ENCODE measurements around the gene LIMA1. TPM values are rescaled to one million over a fixed set of nuclear protein-coding genes. Genes with fewer than 3 reads are reported as not detected.
A peak's percentile ranks its signal among the peaks of the same experiment; 100 is the strongest.
"Not testable (repeated sequence)": the region's sequence is repeated elsewhere in the genome, so short reads cannot be mapped to it uniquely, and the experiment has no call there.

Gene LIMA1
- 10 to 100 TPM in 4 of 5 donors, 1 to 10 TPM in 1; 8.6 to 14.9 (median 11.1) TPM for total RNA-seq
- 24.4 TPM for total RNA-seq (2013)
- 11.0 to 93.8 (median 26.0) reads per million in 29 experiments for total RNA-seq

DNA sequence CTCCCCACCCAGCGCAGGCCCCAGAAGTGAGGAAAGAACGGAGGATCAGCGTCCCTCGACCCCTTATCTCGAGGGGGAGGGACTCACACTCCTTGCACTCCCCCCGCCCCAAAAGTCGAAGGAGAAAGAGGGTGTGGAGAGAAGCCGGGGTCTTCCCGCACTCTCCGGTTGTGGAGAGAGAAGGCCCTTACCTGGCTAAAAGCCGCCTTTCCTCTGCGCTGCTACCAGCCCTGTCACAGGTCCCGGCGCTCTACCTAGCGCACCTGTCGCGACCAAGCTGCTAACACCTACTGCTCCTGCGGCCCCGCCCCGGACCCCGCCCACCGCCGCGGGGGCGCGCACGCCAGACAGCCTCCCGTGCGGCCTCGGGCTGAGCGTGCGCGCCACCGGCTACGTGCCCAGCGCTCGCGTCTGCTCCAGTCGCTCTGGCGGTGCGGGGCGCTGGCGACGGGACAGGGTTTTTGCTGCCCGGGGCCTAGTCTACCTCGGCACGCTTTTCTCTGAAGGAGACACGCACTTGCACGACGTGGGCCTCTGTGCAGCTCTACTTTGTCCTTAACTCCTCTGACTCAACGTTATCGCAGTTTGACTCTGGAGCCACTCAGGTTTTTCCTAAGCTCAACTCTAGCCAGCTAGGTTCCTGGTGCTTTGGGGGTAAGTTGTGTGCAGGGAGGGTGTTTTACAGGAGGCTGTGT, at the start of gene LIMA1:
LIMA1 (minus strand) TSS at position 292 of the 695 bp plus-strand sequence. CDS start 34,769 bp downstream, outside the sequence.
- Histone ChIP-seq H3K36me3 (ENCODE audit: control insufficient read depth in 2 of 2, extremely low read depth in 1 of 2, insufficient read depth in 1 of 2, low read length in 1 of 2) (no peaks in the 10 kb centered on the region), H3K27ac (ENCODE audit: low read length) (peak within 1 kb of the TSS; percentile 48), H3K4me1 (ENCODE audit: control insufficient read depth in 1 of 2, extremely low read depth in 1 of 2, insufficient read depth in 2 of 2, low read length in 2 of 2) (peaks cover 0 to 20% of the 10 kb centered on the region in 2 experiments), H3K27me3 (replicated peaks in 1 of 2; ENCODE audit: control insufficient read depth in 2 of 2, extremely low read depth in 1 of 2, insufficient read depth in 2 of 2, low read length in 1 of 2) (no peaks in the 10 kb centered on the region), H3K4me3 (ENCODE audit: control insufficient read depth in 1 of 2, extremely low read depth in 1 of 2, low read length in 1 of 2) (peak within 1 kb of the TSS; percentile 65 to 72), H3K9me3 (no peaks in the 10 kb centered on the region)
- Mint-ChIP-seq H3K27me3 (no peaks in the 10 kb centered on the region), H3K36me3 (no peaks in the 10 kb centered on the region), H3K9me3 (no peaks in the 10 kb centered on the region), H3K4me3 (peak within 1 kb of the TSS; percentile 91 to 95 (median 93)), H3K4me1 (peaks cover 15 to 28% (median 25%) of the 10 kb centered on the region in 3 donors), H3K27ac (peak within 1 kb of the TSS; percentile 86 to 93)
- ChIA-PET POLR2A (interaction anchor here in 1 of 2 donors (1.2 to 1.4 kb wide), 2 partner anchors 61 to 62 kb away, joined by 3 read pairs; no protein-coding TSS in a partner anchor), CTCF (interaction anchor here (0.5 to 1.3 kb wide), 8 partner anchors 31 to 247 kb away, joined by 3 to 5 read pairs (median 3); no protein-coding TSS in a partner anchor)
- peak; percentile 85 to 97 (median 92) for DNase-seq
- 0% methylated on average over 43 of the region's 52 CpGs for WGBS (ENCODE audit: insufficient coverage)
- peak; percentile 97 to 99 (median 97) for ATAC-seq (replicated peaks in 1 of 4)

DNA sequence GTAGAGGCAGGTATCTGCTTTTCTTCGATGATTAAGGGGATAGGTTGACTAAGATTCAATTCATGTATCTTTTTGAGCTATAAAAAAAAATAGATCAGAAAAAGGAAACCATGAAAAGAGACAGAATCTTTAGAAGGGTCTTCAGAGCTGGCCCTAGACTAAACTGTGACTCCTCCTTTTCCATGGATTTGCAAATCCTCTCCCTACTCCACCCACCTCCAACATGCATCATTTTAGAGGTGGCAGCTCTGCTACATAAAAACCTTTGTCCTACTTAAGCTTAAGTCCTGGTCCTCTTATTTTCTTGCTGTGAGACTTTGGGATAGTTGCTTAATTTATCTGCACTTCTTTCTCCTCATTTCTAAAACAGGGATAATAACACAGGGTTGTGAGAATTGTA, 48.4 kb upstream of the LIMA1 start:
- CTCF ChIA-PET: no interaction called here
- POLR2A ChIA-PET: interaction anchor here in 1 of 2 donors (0.6 kb wide), 1 partner anchor 241 kb away, joined by 3 read pairs; no protein-coding TSS in a partner anchor
- no peak for DNase-seq
- no peak overlapping the region for H3K27ac Mint-ChIP-seq
- no peaks in the 10 kb centered on the region for H3K27me3 Mint-ChIP-seq
- no CpG with 5 or more reads among the region's 1 CpG for WGBS (ENCODE audit: insufficient coverage)
- no peaks in the 10 kb centered on the region for H3K4me1 ChIP-seq (ENCODE audit: control insufficient read depth in 1 of 2, extremely low read depth in 1 of 2, insufficient read depth in 2 of 2, low read length in 2 of 2)
- no peaks in the 10 kb centered on the region for H3K4me1 Mint-ChIP-seq
- H3K27me3 ChIP-seq (replicated peaks in 1 of 2; ENCODE audit: control insufficient read depth in 2 of 2, extremely low read depth in 1 of 2, insufficient read depth in 2 of 2, low read length in 1 of 2): no peaks in the 10 kb centered on the region
- H3K9me3 ChIP-seq: no peaks in the 10 kb centered on the region
- no peak overlapping the region for H3K27ac ChIP-seq (ENCODE audit: low read length)
- no peaks in the 10 kb centered on the region for H3K36me3 Mint-ChIP-seq
- no peaks in the 10 kb centered on the region for H3K9me3 Mint-ChIP-seq
- no peaks in the 10 kb centered on the region for H3K36me3 ChIP-seq (ENCODE audit: control insufficient read depth in 2 of 2, extremely low read depth in 1 of 2, insufficient read depth in 1 of 2, low read length in 1 of 2)
- no peak for ATAC-seq (replicated peaks in 1 of 4)
- H3K4me3 ChIP-seq (ENCODE audit: control insufficient read depth in 1 of 2, extremely low read depth in 1 of 2, low read length in 1 of 2): no peak overlapping the region
- H3K4me3 Mint-ChIP-seq: no peak overlapping the region

- POLR2A ChIA-PET; DNase-seq; H3K36me3 Mint-ChIP-seq; H3K27me3 ChIP-seq (replicated peaks in 1 of 2; ENCODE audit: control insufficient read depth in 2 of 2, extremely low read depth in 1 of 2, insufficient read depth in 2 of 2, low read length in 1 of 2); H3K27ac ChIP-seq (ENCODE audit: low read length); H3K4me1 ChIP-seq (ENCODE audit: control insufficient read depth in 1 of 2, extremely low read depth in 1 of 2, insufficient read depth in 2 of 2, low read length in 2 of 2); H3K27me3 Mint-ChIP-seq; ATAC-seq (replicated peaks in 1 of 4); H3K9me3 Mint-ChIP-seq; H3K4me3 Mint-ChIP-seq; CTCF ChIA-PET; H3K36me3 ChIP-seq (ENCODE audit: control insufficient read depth in 2 of 2, extremely low read depth in 1 of 2, insufficient read depth in 1 of 2, low read length in 1 of 2); H3K4me1 Mint-ChIP-seq; H3K27ac Mint-ChIP-seq; H3K4me3 ChIP-seq (ENCODE audit: control insufficient read depth in 1 of 2, extremely low read depth in 1 of 2, low read length in 1 of 2); H3K9me3 ChIP-seq: not testable (repeated sequence)
- WGBS (ENCODE audit: insufficient coverage): 100% methylated on average over 2 of the region's 5 CpGs
Measured at GRCh38 chr12:50328664-50329063, 45.3 kb upstream of the LIMA1 start.

GRCh38 chr12:50326590-50327284, 43.4 kb upstream of the LIMA1 start:
- Histone ChIP-seq H3K36me3 (ENCODE audit: control insufficient read depth in 2 of 2, extremely low read depth in 1 of 2, insufficient read depth in 1 of 2, low read length in 1 of 2) (no peaks in the 10 kb centered on the region), H3K27me3 (replicated peaks in 1 of 2; ENCODE audit: control insufficient read depth in 2 of 2, extremely low read depth in 1 of 2, insufficient read depth in 2 of 2, low read length in 1 of 2) (no peaks in the 10 kb centered on the region), H3K9me3 (no peaks in the 10 kb centered on the region), H3K4me3 (ENCODE audit: control insufficient read depth in 1 of 2, extremely low read depth in 1 of 2, low read length in 1 of 2) (no peak overlapping the region), H3K27ac (ENCODE audit: low read length) (no peak overlapping the region), H3K4me1 (ENCODE audit: control insufficient read depth in 1 of 2, extremely low read depth in 1 of 2, insufficient read depth in 2 of 2, low read length in 2 of 2) (no peaks in the 10 kb centered on the region)
- 92% methylated on average over 3 of the region's 4 CpGs for WGBS (ENCODE audit: insufficient coverage)
- ATAC-seq (replicated peaks in 1 of 4): no peak
- no peak overlapping the region for H3K27ac Mint-ChIP-seq
- peaks cover 11% of the 10 kb centered on the region for H3K36me3 Mint-ChIP-seq
- H3K4me3 Mint-ChIP-seq: no peak overlapping the region
- no peak for DNase-seq
- ChIA-PET CTCF (interaction anchor here in 1 of 2 donors (0.6 kb wide), 1 partner anchor 1513 kb away, joined by 4 read pairs; no protein-coding TSS in a partner anchor), POLR2A (no interaction called here)
- H3K27me3 Mint-ChIP-seq: no peaks in the 10 kb centered on the region
- no peaks in the 10 kb centered on the region for H3K4me1 Mint-ChIP-seq
- no peaks in the 10 kb centered on the region for H3K9me3 Mint-ChIP-seq

DNA sequence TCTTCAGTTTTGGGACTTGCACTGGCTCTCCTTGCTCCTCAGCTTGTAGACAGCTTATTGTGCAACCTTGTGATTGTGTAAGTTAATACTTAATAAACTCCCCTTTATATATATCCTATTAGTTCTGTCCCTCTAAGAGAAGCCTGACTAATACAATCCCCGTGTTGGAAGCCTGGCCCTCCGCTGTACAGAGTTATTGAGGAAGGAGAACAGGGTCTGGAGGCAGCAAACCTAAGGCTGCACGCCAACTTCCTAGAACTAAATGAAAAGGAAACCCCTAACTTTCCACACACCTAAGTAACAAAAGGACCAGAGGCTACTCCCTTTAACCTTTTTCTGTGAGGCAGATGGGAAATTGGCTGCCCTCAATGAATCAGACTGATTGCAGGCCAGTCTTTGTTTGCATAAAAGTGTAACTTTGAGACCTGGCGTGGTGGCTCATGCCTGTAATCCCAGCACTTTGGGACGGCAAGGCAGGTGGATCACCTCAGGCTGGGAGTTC, 42.6 kb upstream of the LIMA1 start:
- Mint-ChIP-seq H3K4me1 (no peaks in the 10 kb centered on the region), H3K36me3 (peaks cover 11% of the 10 kb centered on the region), H3K9me3 (no peaks in the 10 kb centered on the region), H3K27me3 (no peaks in the 10 kb centered on the region), H3K27ac (no peak overlapping the region), H3K4me3 (no peak overlapping the region)
- WGBS (ENCODE audit: insufficient coverage): no CpG with 5 or more reads among the region's 5 CpGs
- CTCF ChIA-PET: no interaction called here
- DNase-seq (no peak), ATAC-seq (replicated peaks in 1 of 4) (no peak)
- no peaks in the 10 kb centered on the region for H3K4me1 ChIP-seq (ENCODE audit: control insufficient read depth in 1 of 2, extremely low read depth in 1 of 2, insufficient read depth in 2 of 2, low read length in 2 of 2)
- POLR2A ChIA-PET: no interaction called here
- H3K36me3 ChIP-seq (ENCODE audit: control insufficient read depth in 2 of 2, extremely low read depth in 1 of 2, insufficient read depth in 1 of 2, low read length in 1 of 2): no peaks in the 10 kb centered on the region
- no peak overlapping the region for H3K27ac ChIP-seq (ENCODE audit: low read length)
- no peaks in the 10 kb centered on the region for H3K9me3 ChIP-seq
- H3K27me3 ChIP-seq (replicated peaks in 1 of 2; ENCODE audit: control insufficient read depth in 2 of 2, extremely low read depth in 1 of 2, insufficient read depth in 2 of 2, low read length in 1 of 2): no peaks in the 10 kb centered on the region
- H3K4me3 ChIP-seq (ENCODE audit: control insufficient read depth in 1 of 2, extremely low read depth in 1 of 2, low read length in 1 of 2): no peak overlapping the region

- H3K36me3 Mint-ChIP-seq: peaks cover 11% of the 10 kb centered on the region
- H3K36me3 ChIP-seq (ENCODE audit: control insufficient read depth in 2 of 2, extremely low read depth in 1 of 2, insufficient read depth in 1 of 2, low read length in 1 of 2); H3K4me1 ChIP-seq (ENCODE audit: control insufficient read depth in 1 of 2, extremely low read depth in 1 of 2, insufficient read depth in 2 of 2, low read length in 2 of 2); H3K27me3 ChIP-seq (replicated peaks in 1 of 2; ENCODE audit: control insufficient read depth in 2 of 2, extremely low read depth in 1 of 2, insufficient read depth in 2 of 2, low read length in 1 of 2); POLR2A ChIA-PET; H3K27ac Mint-ChIP-seq; H3K4me3 ChIP-seq (ENCODE audit: control insufficient read depth in 1 of 2, extremely low read depth in 1 of 2, low read length in 1 of 2); DNase-seq; H3K27me3 Mint-ChIP-seq; H3K4me1 Mint-ChIP-seq; H3K9me3 Mint-ChIP-seq; H3K9me3 ChIP-seq; CTCF ChIA-PET; H3K4me3 Mint-ChIP-seq; ATAC-seq (replicated peaks in 1 of 4); H3K27ac ChIP-seq (ENCODE audit: low read length): not testable (repeated sequence)
- WGBS (ENCODE audit: insufficient coverage): 100% methylated on average over 1 of the region's 4 CpGs
Measured at GRCh38 chr12:50324770-50325169, 41.5 kb upstream of the LIMA1 start.

Data from T-cell (primary cell).